Mucosa of descending colon (tissue), 3 donors: ENCODE data around the gene GBP3. TPM values are rescaled to one million over a fixed set of nuclear protein-coding genes. Genes with fewer than 3 reads are reported as not detected.
A peak's percentile ranks its signal among the peaks of the same experiment; 100 is the strongest.

ENCODE experiments used
- ATAC-seq: fragments of 200-7000 bp; cut with Tn5 transposase; one replicate; pipeline ENCODE4 v1.9.1; 2020; ENCODE audit warnings: mild to moderate bottlenecking, moderate library complexity
- DNase-seq, 3 donors: peaks; one replicate each; pipeline ENCODE4 v3.0.0-alpha.2; 2020
- H3K36me3 ChIP-seq: fragments of 200-600 bp; one replicate; pipeline ENCODE4 v1.8.0; 2021; ENCODE audit warnings: low read depth, mild to moderate bottlenecking
- H3K4me1 ChIP-seq: fragments of 200-600 bp; one replicate; pipeline ENCODE4 v1.8.0; 2021; ENCODE audit warnings: low read depth, mild to moderate bottlenecking
- H3K4me3 ChIP-seq: fragments of 200-600 bp; one replicate; pipeline ENCODE4 v1.8.0; 2021; ENCODE audit warnings: mild to moderate bottlenecking
- H3K9me3 ChIP-seq: fragments of 200-600 bp; one replicate; pipeline ENCODE4 v1.8.0; 2021; ENCODE audit warnings: mild to moderate bottlenecking
- intact Hi-C, 2 donors: fragments of 100-400 bp; cut with DNase I in 1 of 2; cut with micrococcal nuclease in 1 of 2; formaldehyde crosslinking; loops; one replicate each; pipeline versions ENCODE4 v1.11.0 to v1.11.1; 2022; cut with DNase I, micrococcal nuclease
- total RNA-seq, 3 donors: library from RNA; stranded (reverse); fragmentation: NEBNext Ultra II Directional in 2 of 3; extraction: Animal tissue kit (Norgen Biotek cat#: 25700) in 2 of 3; gene quantifications; one replicate each; pipeline versions ENCODE4 v1.2.1 to v1.2.4, GENCODE V29; 2021 to 2023
- TF ChIP-seq, protein P1 (sequence below): fragments of 200-600 bp; IDR thresholded peaks from one replicate; pipeline ENCODE4 v1.8.0; 2022; ENCODE audit warnings: antibody characterized with exemption, mild to moderate bottlenecking
- donor health status: DM: no; HTN: no; CAD: no; lungs with moderate emphysema.
- donor health status: DM: no; HTN: no; CAD: no.
- donor health status: DM: no; HTN: yes; CAD: no.

Gene GBP3
- total RNA-seq, 3 donors from 2014 or later = 48.4 to 176 (median 60.4) TPM

DNA sequence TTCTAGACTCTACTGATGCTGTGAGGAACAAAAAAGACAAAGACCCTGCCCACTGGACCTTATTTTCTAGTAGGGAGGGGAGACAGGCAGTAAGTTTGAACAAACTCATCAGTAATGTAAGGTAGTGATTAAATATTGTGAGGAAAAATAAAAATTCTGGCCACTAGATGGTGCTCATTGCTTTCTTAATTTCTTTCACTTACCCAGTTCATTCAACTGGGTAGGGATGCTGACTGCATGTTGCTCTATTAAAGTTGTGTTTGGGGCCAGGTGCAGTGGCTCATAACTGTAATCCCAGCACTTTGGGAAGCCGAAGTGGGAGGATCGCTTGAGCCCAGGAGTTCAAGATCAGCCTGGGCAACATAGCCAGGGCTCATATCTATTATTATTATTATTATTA, 23.9 kb downstream of the GBP3 start:
- DNase-seq (peak in 1 of 3 donors; percentile 67), ATAC-seq (peak; percentile 92)
- H3K9me3 ChIP-seq = no peaks in the 10 kb centered on the region
- intact Hi-C loops = no loop called here
- H3K4me3 ChIP-seq = no peak overlapping the region
- TF ChIP-seq, protein P1, sequence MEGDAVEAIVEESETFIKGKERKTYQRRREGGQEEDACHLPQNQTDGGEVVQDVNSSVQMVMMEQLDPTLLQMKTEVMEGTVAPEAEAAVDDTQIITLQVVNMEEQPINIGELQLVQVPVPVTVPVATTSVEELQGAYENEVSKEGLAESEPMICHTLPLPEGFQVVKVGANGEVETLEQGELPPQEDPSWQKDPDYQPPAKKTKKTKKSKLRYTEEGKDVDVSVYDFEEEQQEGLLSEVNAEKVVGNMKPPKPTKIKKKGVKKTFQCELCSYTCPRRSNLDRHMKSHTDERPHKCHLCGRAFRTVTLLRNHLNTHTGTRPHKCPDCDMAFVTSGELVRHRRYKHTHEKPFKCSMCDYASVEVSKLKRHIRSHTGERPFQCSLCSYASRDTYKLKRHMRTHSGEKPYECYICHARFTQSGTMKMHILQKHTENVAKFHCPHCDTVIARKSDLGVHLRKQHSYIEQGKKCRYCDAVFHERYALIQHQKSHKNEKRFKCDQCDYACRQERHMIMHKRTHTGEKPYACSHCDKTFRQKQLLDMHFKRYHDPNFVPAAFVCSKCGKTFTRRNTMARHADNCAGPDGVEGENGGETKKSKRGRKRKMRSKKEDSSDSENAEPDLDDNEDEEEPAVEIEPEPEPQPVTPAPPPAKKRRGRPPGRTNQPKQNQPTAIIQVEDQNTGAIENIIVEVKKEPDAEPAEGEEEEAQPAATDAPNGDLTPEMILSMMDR = no peak
- no peaks in the 10 kb centered on the region for H3K36me3 ChIP-seq
- H3K4me1 ChIP-seq = peaks cover 6% of the 10 kb centered on the region

DNA sequence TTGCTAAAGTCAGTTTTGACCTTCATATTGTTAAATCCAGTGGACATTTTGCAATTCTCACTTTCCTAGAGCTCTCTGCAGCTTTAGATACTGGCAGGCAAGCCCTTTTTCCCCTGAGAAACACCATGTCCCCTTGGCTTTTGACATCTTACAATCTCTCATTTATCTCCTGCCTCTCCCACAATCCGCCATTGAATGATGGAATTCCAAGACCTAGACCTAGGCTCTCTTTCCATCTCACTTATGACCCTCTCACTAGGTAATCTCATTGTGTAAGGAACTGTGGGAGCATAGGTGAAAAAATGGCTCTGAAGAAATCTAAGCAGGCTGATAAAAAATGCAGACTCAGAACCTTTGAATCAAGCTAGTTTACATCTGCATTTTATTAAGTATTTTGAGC, 32.2 kb downstream of the GBP3 start:
- H3K36me3 ChIP-seq = no peaks in the 10 kb centered on the region
- peaks cover 15% of the 10 kb centered on the region for H3K4me1 ChIP-seq
- H3K9me3 ChIP-seq = no peaks in the 10 kb centered on the region
- DNase-seq (no peak), ATAC-seq (no peak)
- TF ChIP-seq, protein P1 = no peak
- intact Hi-C loops = no loop called here
- no peak overlapping the region for H3K4me3 ChIP-seq

DNA sequence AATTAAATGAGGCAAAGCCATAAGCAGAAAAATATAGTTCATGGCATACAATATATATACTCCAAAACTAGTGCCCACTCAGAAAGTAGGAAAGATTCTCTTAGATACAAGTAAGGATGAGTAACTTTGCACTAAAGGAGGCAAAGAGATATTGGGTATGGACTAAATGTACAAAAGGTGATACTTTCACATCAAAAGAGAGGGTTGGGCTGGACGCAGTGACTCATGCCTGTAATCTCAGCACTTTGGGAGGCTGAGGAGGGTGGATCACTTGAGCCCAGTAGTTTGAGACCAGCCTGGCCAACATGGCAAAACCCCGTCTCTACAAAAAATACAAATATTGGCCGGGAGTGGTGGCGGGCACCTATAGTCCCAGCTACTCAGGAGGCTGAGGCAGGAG, 37.0 kb downstream of the GBP3 start:
- peak; percentile 60 for ATAC-seq

DNA sequence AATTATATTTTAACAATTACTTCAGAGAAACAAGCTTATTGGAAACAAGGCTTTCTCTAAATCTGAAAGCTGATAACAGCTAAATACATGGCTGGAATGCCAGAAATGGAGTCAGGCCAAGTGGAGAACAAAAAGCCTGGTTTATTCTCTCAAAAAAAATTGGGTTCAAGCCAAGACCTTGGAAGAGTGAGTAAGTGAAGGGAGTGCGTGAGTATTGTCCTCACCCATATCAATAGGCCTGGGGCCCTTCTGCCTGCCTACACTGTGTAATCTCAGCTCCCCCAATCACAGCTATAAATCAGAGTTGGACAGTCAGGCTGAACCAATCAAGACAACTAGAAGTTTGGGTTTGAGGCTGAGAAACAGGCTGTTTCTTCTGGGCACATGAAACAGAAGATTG, 37.6 kb downstream of the GBP3 start:
- intact Hi-C loops = no loop called here
- Histone ChIP-seq H3K4me1 (peaks cover 38% of the 10 kb centered on the region), H3K36me3 (no peaks in the 10 kb centered on the region), H3K9me3 (no peaks in the 10 kb centered on the region), H3K4me3 (no peak overlapping the region)
- TF ChIP-seq, protein P1 = no peak
- peak; percentile 83 for ATAC-seq
- DNase-seq = peak in 1 of 3 donors; percentile 21

More for the DNA sequence above, 37.0 kb downstream of the GBP3 start:
- H3K9me3 ChIP-seq = no peaks in the 10 kb centered on the region
- no peak overlapping the region for H3K4me3 ChIP-seq
- intact Hi-C loops = no loop called here
- DNase-seq = no peak
- H3K36me3 ChIP-seq = no peaks in the 10 kb centered on the region
- H3K4me1 ChIP-seq = peaks cover 33% of the 10 kb centered on the region
- TF ChIP-seq, protein P1 = no peak

DNA sequence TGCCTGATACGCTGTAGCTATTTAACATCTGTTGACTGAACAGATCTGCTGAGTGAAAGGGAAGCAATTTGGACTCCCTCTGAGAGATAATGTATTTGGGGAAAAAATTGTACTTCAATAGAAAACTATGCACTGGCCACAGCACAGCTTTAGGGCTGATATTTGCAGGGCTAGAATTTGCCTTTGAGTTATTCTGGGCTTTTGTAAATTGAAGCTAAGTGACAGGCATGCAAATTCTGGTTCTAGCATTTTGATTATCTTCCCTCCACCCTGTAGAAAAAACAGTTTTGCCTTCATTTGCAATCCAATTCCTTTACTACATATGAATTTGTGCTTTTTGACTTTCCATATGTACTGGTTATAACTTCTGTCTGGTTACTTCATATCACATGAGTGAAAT, 38.1 kb downstream of the GBP3 start:
- DNase-seq (no peak), ATAC-seq (no peak)
- H3K4me3 ChIP-seq = no peak overlapping the region
- no peaks in the 10 kb centered on the region for H3K36me3 ChIP-seq
- no peaks in the 10 kb centered on the region for H3K9me3 ChIP-seq
- peaks cover 41% of the 10 kb centered on the region for H3K4me1 ChIP-seq
- intact Hi-C loops = no loop called here
- TF ChIP-seq, protein P1 = no peak
